DOHH2 (cell line): ENCODE results near the gene TRABD.

Experiments used
- H3F3A ChIP-seq: fragments of 200-600 bp; sonication (generic), shearing (Covaris generic); 2 replicates; pipeline ENCODE4 v1.6.0; 2016; ENCODE audit warnings: antibody characterized with exemption, mild to moderate bottlenecking; ENCODE audit not compliant: control insufficient read depth, insufficient read depth
- H3K27ac ChIP-seq: fragments of 200-600 bp; sonication (generic); 2 replicates; pipeline ENCODE4 v1.5.1; 2014; ENCODE audit warnings: low read depth, mild to moderate bottlenecking, low read length, moderate library complexity
- H3K27me3 ChIP-seq: fragments of 200-600 bp; sonication (generic); 2 replicates; pipeline ENCODE4 v1.6.1; 2014; ENCODE audit warnings: mild to moderate bottlenecking, low read length, mixed read lengths; ENCODE audit not compliant: control insufficient read depth
- H3K36me3 ChIP-seq: fragments of 200-600 bp; sonication (generic); 2 replicates; pipeline ENCODE4 v1.6.1; 2014; ENCODE audit warnings: mild to moderate bottlenecking, low read length, moderate library complexity, mixed read lengths; ENCODE audit not compliant: control insufficient read depth
- H3K4me1 ChIP-seq: fragments of 200-600 bp; sonication (generic); 2 replicates; pipeline ENCODE4 v1.6.1; 2014; ENCODE audit warnings: mild to moderate bottlenecking, low read length, mixed read lengths; ENCODE audit not compliant: control insufficient read depth
- H3K4me2 ChIP-seq: fragments of 200-600 bp; sonication (generic); 2 replicates; pipeline ENCODE4 v1.6.0; 2014; ENCODE audit warnings: mild to moderate bottlenecking, low read length, moderate library complexity
- H3K4me3 ChIP-seq: fragments of 200-600 bp; sonication (generic); 2 replicates; pipeline ENCODE4 v1.5.1; 2014; ENCODE audit warnings: mild to moderate bottlenecking, low read length, mixed read lengths
- H3K79me2 ChIP-seq: fragments of 200-600 bp; sonication (generic); 2 replicates; pipeline ENCODE4 v1.6.1; 2014; ENCODE audit warnings: mild to moderate bottlenecking, low read length, mixed read lengths; ENCODE audit not compliant: control insufficient read depth
- H3K9me2 ChIP-seq: fragments of 200-600 bp; sonication (generic); replicated peaks from 2 replicates; pipeline ENCODE4 v1.6.1; 2014; ENCODE audit warnings: mild to moderate bottlenecking, low read length, mixed read lengths; ENCODE audit not compliant: control insufficient read depth
- H3K9me3 ChIP-seq: fragments of 200-600 bp; sonication (generic); 2 replicates; pipeline ENCODE4 v1.6.1; 2014; ENCODE audit warnings: antibody characterized with exemption, low read length, mixed read lengths; ENCODE audit not compliant: control insufficient read depth, insufficient read depth
- H4K20me1 ChIP-seq: fragments of 200-600 bp; sonication (generic); 2 replicates; pipeline ENCODE4 v1.6.0; 2014; ENCODE audit warnings: low read depth, mild to moderate bottlenecking, antibody characterized with exemption, low read length, moderate library complexity; ENCODE audit not compliant: control insufficient read depth, insufficient read depth
- EZH2phosphoT487 ChIP-seq: fragments of 200-600 bp; sonication (generic); IDR thresholded peaks from 2 replicates; pipeline ENCODE4 v1.6.1; 2017; ENCODE audit warnings: borderline replicate concordance, mild to moderate bottlenecking, antibody characterized with exemption, low read length, moderate library complexity, mixed read lengths
- TF ChIP-seq, protein P1 (sequence below): fragments of 200-600 bp; sonication (generic); IDR thresholded peaks from one replicate; pipeline ENCODE4 v1.5.1; 2014; ENCODE audit warnings: antibody characterized with exemption, mild to moderate bottlenecking, low read depth, low read length; ENCODE audit not compliant: poor library complexity, severe bottlenecking

TRABD gene

DNA sequence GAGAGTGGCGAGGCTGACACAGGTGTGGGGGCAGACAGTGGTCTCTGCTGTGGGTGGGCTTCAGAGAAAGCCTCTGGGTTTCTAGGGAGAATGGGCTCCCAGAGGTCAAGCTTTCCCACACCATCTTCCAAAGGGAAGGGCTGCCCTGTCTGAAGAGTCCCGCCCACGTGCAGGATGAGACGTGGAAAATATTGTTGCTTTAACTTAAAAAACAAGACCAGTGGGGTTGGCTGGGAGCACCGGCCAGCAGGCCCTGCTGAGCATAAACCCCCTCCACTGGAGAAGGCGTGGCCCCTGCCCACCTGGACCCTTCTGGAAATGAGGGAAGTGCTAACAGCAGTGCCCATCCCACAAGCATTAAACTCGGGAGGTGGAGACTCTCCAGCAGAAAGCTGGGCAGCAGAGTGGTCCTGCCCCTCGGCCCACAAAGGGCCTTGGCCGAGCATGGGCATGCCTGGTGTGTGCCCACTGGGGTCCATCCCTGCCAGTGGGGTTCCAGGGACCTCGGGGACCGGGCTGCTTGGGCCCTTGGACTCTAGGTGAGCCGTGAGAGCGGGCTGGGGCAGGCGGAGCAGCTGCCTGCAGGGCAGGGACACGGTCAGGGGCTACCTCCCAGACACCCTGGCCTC is 30.5 kb downstream of the TRABD start:
- H3K36me3 ChIP-seq = peaks cover 90% of the 10 kb centered on the region
- peaks cover 3% of the 10 kb centered on the region; the same call in 1 of the 2 replicates for H4K20me1 ChIP-seq
- H3K27ac ChIP-seq = no peak overlapping the region
- no peak for TF ChIP-seq EZH2phosphoT487
- TF ChIP-seq, protein P1, sequence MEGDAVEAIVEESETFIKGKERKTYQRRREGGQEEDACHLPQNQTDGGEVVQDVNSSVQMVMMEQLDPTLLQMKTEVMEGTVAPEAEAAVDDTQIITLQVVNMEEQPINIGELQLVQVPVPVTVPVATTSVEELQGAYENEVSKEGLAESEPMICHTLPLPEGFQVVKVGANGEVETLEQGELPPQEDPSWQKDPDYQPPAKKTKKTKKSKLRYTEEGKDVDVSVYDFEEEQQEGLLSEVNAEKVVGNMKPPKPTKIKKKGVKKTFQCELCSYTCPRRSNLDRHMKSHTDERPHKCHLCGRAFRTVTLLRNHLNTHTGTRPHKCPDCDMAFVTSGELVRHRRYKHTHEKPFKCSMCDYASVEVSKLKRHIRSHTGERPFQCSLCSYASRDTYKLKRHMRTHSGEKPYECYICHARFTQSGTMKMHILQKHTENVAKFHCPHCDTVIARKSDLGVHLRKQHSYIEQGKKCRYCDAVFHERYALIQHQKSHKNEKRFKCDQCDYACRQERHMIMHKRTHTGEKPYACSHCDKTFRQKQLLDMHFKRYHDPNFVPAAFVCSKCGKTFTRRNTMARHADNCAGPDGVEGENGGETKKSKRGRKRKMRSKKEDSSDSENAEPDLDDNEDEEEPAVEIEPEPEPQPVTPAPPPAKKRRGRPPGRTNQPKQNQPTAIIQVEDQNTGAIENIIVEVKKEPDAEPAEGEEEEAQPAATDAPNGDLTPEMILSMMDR = no peak
- H3K4me1 ChIP-seq = no peaks in the 10 kb centered on the region
- no peaks in the 10 kb centered on the region for H3K27me3 ChIP-seq
- no peaks in the 10 kb centered on the region for H3F3A ChIP-seq
- no peak overlapping the region for H3K4me2 ChIP-seq
- peaks cover 47% of the 10 kb centered on the region for H3K79me2 ChIP-seq
- no peaks in the 10 kb centered on the region for H3K9me3 ChIP-seq
- no peaks in the 10 kb centered on the region for H3K9me2 ChIP-seq
- H3K4me3 ChIP-seq = no peak overlapping the region

DNA sequence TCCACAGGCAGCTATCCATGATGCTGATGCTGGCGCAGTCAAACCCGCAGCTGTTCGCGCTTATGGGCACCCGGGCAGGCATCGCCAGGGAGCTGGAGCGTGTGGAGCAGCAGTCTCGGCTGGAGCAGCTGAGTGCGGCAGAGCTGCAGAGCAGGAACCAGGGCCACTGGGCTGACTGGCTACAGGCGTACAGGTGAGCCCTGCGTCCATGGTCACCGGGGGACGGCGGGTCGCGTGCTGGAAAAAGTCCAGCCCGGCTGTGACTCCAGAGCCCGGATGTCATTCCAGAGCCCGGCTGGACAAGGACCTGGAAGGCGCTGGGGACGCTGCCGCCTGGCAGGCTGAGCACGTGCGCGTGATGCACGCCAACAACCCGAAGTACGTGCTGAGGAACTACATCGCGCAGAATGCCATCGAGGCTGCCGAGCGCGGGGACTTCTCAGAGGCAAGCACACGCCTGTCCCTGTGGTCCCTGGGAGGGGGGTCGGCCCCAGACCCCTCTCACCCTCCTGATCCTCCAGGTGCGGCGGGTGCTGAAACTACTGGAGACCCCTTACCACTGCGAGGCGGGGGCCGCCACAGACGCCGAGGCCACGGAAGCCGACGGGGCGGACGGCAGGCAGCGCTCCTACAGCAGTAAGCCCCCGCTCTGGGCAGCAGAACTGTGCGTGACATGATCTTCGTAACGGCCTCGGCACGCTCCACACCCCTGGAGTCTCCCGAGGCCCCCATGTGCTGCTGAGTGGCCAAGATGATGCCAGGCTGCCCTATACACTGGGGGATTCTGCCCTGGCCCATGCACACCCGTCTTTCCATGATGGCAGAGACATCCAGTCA is 31.2 kb downstream of the TRABD start:
- Histone ChIP-seq H3F3A (no peaks in the 10 kb centered on the region), H3K36me3 (peaks cover 93% of the 10 kb centered on the region), H4K20me1 (peaks cover 3% of the 10 kb centered on the region; the same call in 1 of the 2 replicates), H3K4me2 (no peak overlapping the region), H3K27ac (no peak overlapping the region), H3K4me1 (no peaks in the 10 kb centered on the region), H3K9me3 (no peaks in the 10 kb centered on the region), H3K79me2 (peaks cover 40% of the 10 kb centered on the region), H3K9me2 (no peaks in the 10 kb centered on the region), H3K4me3 (no peak overlapping the region), H3K27me3 (no peaks in the 10 kb centered on the region)
- TF ChIP-seq EZH2phosphoT487 = no peak
- TF ChIP-seq, protein P1 = no peak

DNA sequence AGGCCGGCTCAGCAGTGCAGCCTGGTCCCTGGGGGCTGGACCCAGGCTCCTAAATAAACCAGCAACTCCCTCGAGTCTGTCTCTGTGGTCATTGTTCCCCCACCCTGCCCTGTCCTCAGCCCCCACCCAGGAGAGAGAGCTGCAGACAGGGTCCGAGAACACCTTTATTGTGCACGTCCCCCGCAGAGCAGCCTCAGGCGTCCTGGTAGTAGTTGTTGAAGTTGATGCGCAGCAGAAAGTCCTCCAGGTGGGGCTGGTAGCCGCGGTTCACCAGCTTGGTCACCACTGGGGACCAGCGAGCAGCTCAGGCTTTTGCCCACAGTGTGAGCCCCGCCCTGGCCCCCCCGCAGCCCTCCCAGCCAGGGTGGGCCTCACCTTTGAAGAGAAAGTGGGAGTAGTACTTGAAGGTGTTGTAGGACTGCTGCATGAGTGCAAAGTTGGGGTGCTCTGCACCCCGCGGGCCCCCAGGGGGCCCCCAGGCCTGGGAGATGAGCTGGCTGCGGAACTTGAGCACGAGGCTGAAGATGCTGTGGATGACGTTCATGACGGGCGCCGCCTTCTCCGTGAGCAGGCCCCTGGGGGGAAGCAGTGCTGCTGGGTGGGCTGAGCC is 31.9 kb downstream of the TRABD start:
- H3K4me2 ChIP-seq = no peak overlapping the region
- H3K9me3 ChIP-seq = no peaks in the 10 kb centered on the region
- peaks cover 32% of the 10 kb centered on the region for H3K79me2 ChIP-seq
- H3K9me2 ChIP-seq = no peaks in the 10 kb centered on the region
- no peak overlapping the region for H3K27ac ChIP-seq
- no peaks in the 10 kb centered on the region for H4K20me1 ChIP-seq
- no peaks in the 10 kb centered on the region for H3K4me1 ChIP-seq
- H3K4me3 ChIP-seq = no peak overlapping the region
- no peak for TF ChIP-seq EZH2phosphoT487
- TF ChIP-seq, protein P1 = no peak
- H3K36me3 ChIP-seq = peaks cover 93% of the 10 kb centered on the region
- H3F3A ChIP-seq = no peaks in the 10 kb centered on the region
- H3K27me3 ChIP-seq = no peaks in the 10 kb centered on the region
